Natural killer cell (primary cell): ENCODE data around the gene TOLLIP. TPM values are rescaled to one million over a fixed set of nuclear protein-coding genes. Genes with fewer than 3 reads are reported as not detected.

Experiments used
- ATAC-seq, 3 donors: fragments of 150-1000 bp in 2 of 3; fragments of 200-7000 bp in 1 of 3; cut with Tn5 transposase; 1 replicate in 1 of 3; 2 replicates in 2 of 3; pipeline ENCODE4 v1.10.0; 2021; ENCODE audit warnings: mild to moderate bottlenecking in 2 of 3, moderate library complexity in 2 of 3
- DNase-seq, 2 donors: peaks; one replicate each; pipeline versions ENCODE4 v3.0.0 to v3.0.0-alpha.2; 2013 to 2021; ENCODE audit warnings: mixed read lengths in 1 of 2
- H3K27ac ChIP-seq: one replicate; pipeline ENCODE4 v1.5.1; 2013; ENCODE audit warnings: mild to moderate bottlenecking, low read length
- H3K27me3 ChIP-seq: one replicate; pipeline ENCODE4 v1.6.1; 2013; ENCODE audit warnings: low read length; ENCODE audit not compliant: control insufficient read depth, insufficient read depth
- H3K36me3 ChIP-seq: one replicate; pipeline ENCODE4 v1.6.1; 2013; ENCODE audit warnings: low read length; ENCODE audit not compliant: control insufficient read depth, insufficient read depth
- H3K4me1 ChIP-seq: one replicate; pipeline ENCODE4 v1.6.1; 2013; ENCODE audit warnings: low read length; ENCODE audit not compliant: control insufficient read depth, insufficient read depth
- H3K4me3 ChIP-seq: one replicate; pipeline ENCODE4 v1.5.1; 2013; ENCODE audit warnings: low read length
- H3K9me3 ChIP-seq: one replicate; pipeline ENCODE4 v1.6.1; 2013; ENCODE audit warnings: low read length; ENCODE audit not compliant: control insufficient read depth, insufficient read depth
- H3K27ac Mint-ChIP-seq, 2 donors: one replicate each; pipeline ENCODE4 v1.8.0; 2022; ENCODE audit warnings: mild to moderate bottlenecking in 2 of 2, mixed read lengths in 2 of 2, moderate library complexity in 1 of 2
- H3K27me3 Mint-ChIP-seq, 2 donors: one replicate each; pipeline ENCODE4 v1.8.0; 2022; ENCODE audit warnings: low read depth in 2 of 2, mixed read lengths in 2 of 2
- H3K36me3 Mint-ChIP-seq: one replicate; pipeline ENCODE4 v1.8.0; 2022; ENCODE audit warnings: mixed read lengths
- H3K4me1 Mint-ChIP-seq, 2 donors: one replicate each; pipeline ENCODE4 v1.8.0; 2022; ENCODE audit warnings: mixed read lengths in 2 of 2
- H3K4me3 Mint-ChIP-seq: one replicate; pipeline ENCODE4 v1.8.0; 2022; ENCODE audit warnings: mild to moderate bottlenecking, moderate library complexity, mixed read lengths
- H3K9me3 Mint-ChIP-seq, 2 donors: one replicate each; pipeline ENCODE4 v1.8.0; 2022; ENCODE audit warnings: mixed read lengths in 2 of 2
- WGBS: methylation state at CpG from one replicate; pipeline ENCODE4 v1.1.7; 2013; ENCODE audit warnings: missing lambda C conversion rate; ENCODE audit not compliant: insufficient coverage; 5-methylcytosine and 5-hydroxymethylcytosine counted together
- intact Hi-C: fragments of 100-400 bp; cut with micrococcal nuclease; formaldehyde crosslinking; loops from one replicate; pipeline ENCODE4 v1.14.2; 2022
- total RNA-seq, 4 donors: library from RNA; stranded (reverse); fragments of 120-200 nt in 1 of 4; gene quantifications; one replicate each; pipeline versions ENCODE4 v1.2.3 to v1.2.4, GENCODE V29; 2013 to 2022
- TF ChIP-seq, protein P1 (sequence below): fragments of 200-600 bp; IDR thresholded peaks from one replicate; pipeline ENCODE4 v1.8.0; 2022; ENCODE audit warnings: antibody characterized with exemption

Gene TOLLIP
- total RNA-seq, 3 donors from 2014 or later (not counting 1 experiment from before 2014, with no cell fraction given): 49.3 to 61.8 (median 54.8) TPM

DNA sequence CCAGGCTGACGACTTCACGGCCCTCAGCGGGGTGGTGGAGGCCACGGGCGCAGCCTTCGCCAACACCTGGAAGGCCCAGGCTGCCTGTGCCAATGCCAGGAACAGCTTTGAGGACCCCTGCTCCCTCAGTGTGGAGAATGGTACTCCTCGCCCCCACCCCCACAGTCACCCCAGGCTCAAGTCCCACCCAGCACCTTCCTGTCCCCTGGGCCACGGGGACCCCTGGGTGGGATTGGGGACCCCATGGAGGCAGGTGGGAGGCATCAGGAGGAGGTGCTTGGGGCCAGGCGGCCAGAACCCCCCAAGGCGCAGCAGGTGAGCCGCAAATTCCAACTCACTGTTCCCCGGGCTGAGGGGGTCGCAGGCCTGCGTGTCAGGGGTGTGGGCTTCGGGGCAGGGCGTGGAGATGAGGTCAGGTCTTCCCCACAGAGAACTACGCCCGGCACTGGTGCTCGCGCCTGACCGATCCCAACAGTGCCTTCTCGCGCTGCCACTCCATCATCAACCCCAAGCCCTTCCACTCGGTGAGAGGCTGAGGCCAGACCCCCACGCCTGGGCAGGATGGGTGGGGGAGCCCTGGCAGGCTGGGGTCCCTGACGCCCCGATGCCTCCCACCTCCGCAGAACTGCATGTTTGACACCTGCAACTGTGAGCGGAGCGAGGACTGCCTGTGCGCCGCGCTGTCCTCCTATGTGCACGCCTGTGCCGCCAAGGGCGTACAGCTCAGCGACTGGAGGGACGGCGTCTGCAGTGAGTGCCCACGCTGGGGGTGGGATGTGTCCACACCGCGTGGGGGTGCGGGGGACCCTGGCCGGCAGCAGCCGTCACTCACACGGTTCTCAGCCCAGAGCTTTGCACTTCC, 77.2 kb downstream of the TOLLIP start:
- WGBS: 85% methylated on average over 46 of the region's 46 CpGs
- no peaks in the 10 kb centered on the region for H3K9me3 ChIP-seq
- H3K4me1 ChIP-seq: no peaks in the 10 kb centered on the region
- DNase-seq: no peak
- no peaks in the 10 kb centered on the region for H3K27me3 Mint-ChIP-seq
- ATAC-seq: no peak
- H3K36me3 ChIP-seq: no peaks in the 10 kb centered on the region
- no peak overlapping the region for H3K27ac ChIP-seq
- no peaks in the 10 kb centered on the region for H3K4me1 Mint-ChIP-seq
- no peaks in the 10 kb centered on the region for H3K27me3 ChIP-seq
- TF ChIP-seq, protein P1, sequence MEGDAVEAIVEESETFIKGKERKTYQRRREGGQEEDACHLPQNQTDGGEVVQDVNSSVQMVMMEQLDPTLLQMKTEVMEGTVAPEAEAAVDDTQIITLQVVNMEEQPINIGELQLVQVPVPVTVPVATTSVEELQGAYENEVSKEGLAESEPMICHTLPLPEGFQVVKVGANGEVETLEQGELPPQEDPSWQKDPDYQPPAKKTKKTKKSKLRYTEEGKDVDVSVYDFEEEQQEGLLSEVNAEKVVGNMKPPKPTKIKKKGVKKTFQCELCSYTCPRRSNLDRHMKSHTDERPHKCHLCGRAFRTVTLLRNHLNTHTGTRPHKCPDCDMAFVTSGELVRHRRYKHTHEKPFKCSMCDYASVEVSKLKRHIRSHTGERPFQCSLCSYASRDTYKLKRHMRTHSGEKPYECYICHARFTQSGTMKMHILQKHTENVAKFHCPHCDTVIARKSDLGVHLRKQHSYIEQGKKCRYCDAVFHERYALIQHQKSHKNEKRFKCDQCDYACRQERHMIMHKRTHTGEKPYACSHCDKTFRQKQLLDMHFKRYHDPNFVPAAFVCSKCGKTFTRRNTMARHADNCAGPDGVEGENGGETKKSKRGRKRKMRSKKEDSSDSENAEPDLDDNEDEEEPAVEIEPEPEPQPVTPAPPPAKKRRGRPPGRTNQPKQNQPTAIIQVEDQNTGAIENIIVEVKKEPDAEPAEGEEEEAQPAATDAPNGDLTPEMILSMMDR: no peak
- no peak overlapping the region for H3K27ac Mint-ChIP-seq
- intact Hi-C loops: no loop called here
- no peaks in the 10 kb centered on the region for H3K36me3 Mint-ChIP-seq
- H3K9me3 Mint-ChIP-seq: no peaks in the 10 kb centered on the region
- H3K4me3 ChIP-seq: no peak overlapping the region
- no peak overlapping the region for H3K4me3 Mint-ChIP-seq

GRCh38 chr11:1231396-1232020, 77.9 kb downstream of the TOLLIP start:
- H3K4me3 Mint-ChIP-seq: no peak overlapping the region
- no peaks in the 10 kb centered on the region for H3K27me3 Mint-ChIP-seq
- Histone ChIP-seq H3K36me3 (no peaks in the 10 kb centered on the region), H3K4me1 (no peaks in the 10 kb centered on the region), H3K27ac (no peak overlapping the region), H3K9me3 (no peaks in the 10 kb centered on the region), H3K27me3 (no peaks in the 10 kb centered on the region), H3K4me3 (no peak overlapping the region)
- no peaks in the 10 kb centered on the region for H3K9me3 Mint-ChIP-seq
- intact Hi-C loops: no loop called here
- no peaks in the 10 kb centered on the region for H3K36me3 Mint-ChIP-seq
- no peaks in the 10 kb centered on the region for H3K4me1 Mint-ChIP-seq
- TF ChIP-seq, protein P1: no peak
- ATAC-seq (no peak), DNase-seq (no peak)
- 76% methylated on average over 22 of the region's 22 CpGs for WGBS
- H3K27ac Mint-ChIP-seq: no peak overlapping the region

DNA sequence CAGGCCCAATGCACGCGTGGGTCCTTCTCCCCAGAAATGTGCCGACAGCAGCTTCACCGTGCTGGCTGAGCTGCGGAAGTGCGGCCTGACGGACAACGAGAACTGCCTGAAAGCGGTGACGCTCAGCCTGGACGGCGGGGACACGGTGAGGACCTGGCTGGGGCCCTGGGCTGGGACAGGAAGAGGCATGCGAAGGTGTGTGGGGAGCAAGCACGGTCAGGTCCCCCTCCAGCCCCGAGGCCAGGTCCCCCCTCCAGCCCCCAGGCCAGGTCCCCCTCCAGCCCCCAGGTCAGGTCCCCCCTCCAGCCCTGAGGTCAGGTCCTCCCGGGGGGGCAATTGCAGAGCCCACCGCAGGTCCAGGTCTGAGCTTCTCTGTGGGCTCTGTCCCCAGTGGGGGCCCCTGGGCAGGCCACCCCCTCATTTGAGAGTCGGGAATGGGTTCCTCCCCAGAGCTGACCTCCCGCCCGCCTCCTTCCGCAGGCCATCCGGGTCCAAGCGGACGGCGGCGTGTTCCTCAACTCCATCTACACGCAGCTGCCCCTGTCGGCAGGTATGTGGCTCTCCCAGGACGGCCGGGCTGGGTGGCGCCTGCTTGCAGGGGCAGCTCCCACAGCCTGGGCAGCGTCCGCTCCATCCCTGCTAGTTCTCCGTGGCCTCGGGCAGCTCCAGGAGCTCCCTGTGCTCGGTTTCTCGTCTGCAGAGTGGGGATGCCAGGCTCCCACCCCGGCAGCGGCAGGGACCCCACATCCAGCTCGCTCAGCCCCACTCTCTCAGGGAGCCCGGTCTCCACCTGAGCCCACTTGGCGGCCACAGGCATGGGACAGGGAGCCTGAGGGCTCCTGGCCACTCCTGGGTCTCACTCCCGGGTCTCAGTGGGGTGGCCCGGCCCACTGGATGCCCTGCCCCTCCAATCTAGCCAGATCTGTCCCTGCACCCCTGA, 78.7 kb downstream of the TOLLIP start:
- DNase-seq: no peak

More for the DNA sequence above, 78.7 kb downstream of the TOLLIP start:
- no peak overlapping the region for H3K4me3 ChIP-seq
- no peak for ATAC-seq
- H3K36me3 ChIP-seq: no peaks in the 10 kb centered on the region
- TF ChIP-seq, protein P1: no peak
- WGBS: 86% methylated on average over 44 of the region's 45 CpGs
- intact Hi-C loops: no loop called here
- Mint-ChIP-seq H3K4me3 (no peak overlapping the region), H3K27me3 (no peaks in the 10 kb centered on the region), H3K27ac (no peak overlapping the region), H3K9me3 (no peaks in the 10 kb centered on the region), H3K4me1 (no peaks in the 10 kb centered on the region), H3K36me3 (no peaks in the 10 kb centered on the region)
- no peaks in the 10 kb centered on the region for H3K9me3 ChIP-seq
- H3K4me1 ChIP-seq: no peaks in the 10 kb centered on the region
- no peak overlapping the region for H3K27ac ChIP-seq
- H3K27me3 ChIP-seq: no peaks in the 10 kb centered on the region
